ENCODE measurements around the gene SLC34A2.
"Not testable (repeated sequence)": the region's sequence is repeated elsewhere in the genome, so short reads cannot be mapped to it uniquely, and the experiment has no call there.

The SLC34A2 gene

GRCh38 chr4:25654971-25655963, at the start of gene SLC34A2:
Gene SLC34A2 (plus strand): TSS chr4:25655851. CDS start chr4:25662501, 6,650 bp downstream.
- in situ Hi-C loops (cut with HindIII; ENCODE audit: low sequenced_read_pairs) = no loop called here
- TF ChIP-seq CTCF (IDR thresholded peaks at IDR 0.05; ENCODE audit: low read depth, low read length, missing control alignments) = no peak
- DNase-seq (ENCODE audit: low read depth) = no peak
- H3K4me3 ChIP-seq (ENCODE audit: low read depth, low read length) = peak within 1 kb of the TSS; percentile 18

- DNase-seq (ENCODE audit: low read depth) = no peak
- H3K4me3 ChIP-seq (ENCODE audit: low read depth, low read length) = no peak overlapping the region
- in situ Hi-C loops (cut with HindIII; ENCODE audit: low sequenced_read_pairs) = no loop called here
- no peak for TF ChIP-seq CTCF (IDR thresholded peaks at IDR 0.05; ENCODE audit: low read depth, low read length, missing control alignments)
Observed at GRCh38 chr4:25608644-25609043, 47.0 kb upstream of the SLC34A2 start.

GRCh38 chr4:25609976-25610375, 45.7 kb upstream of the SLC34A2 start:
- TF ChIP-seq CTCF (IDR thresholded peaks at IDR 0.05; ENCODE audit: low read depth, low read length, missing control alignments) = no peak
- DNase-seq (ENCODE audit: low read depth) = no peak
- H3K4me3 ChIP-seq (ENCODE audit: low read depth, low read length) = no peak overlapping the region
- in situ Hi-C loops (cut with HindIII; ENCODE audit: low sequenced_read_pairs) = no loop called here

GRCh38 chr4:25613613-25614012, 42.0 kb upstream of the SLC34A2 start:
- in situ Hi-C loops (cut with HindIII; ENCODE audit: low sequenced_read_pairs); DNase-seq (ENCODE audit: low read depth); H3K4me3 ChIP-seq (ENCODE audit: low read depth, low read length): not testable (repeated sequence)

- H3K4me3 ChIP-seq (ENCODE audit: low read depth, low read length) = no peak overlapping the region
- no peak for DNase-seq (ENCODE audit: low read depth)
- in situ Hi-C loops (cut with HindIII; ENCODE audit: low sequenced_read_pairs) = no loop called here
- no peak for TF ChIP-seq CTCF (IDR thresholded peaks at IDR 0.05; ENCODE audit: low read depth, low read length, missing control alignments)
Observed at GRCh38 chr4:25614807-25615206, 40.8 kb upstream of the SLC34A2 start.

GRCh38 chr4:25621027-25621930, 34.4 kb upstream of the SLC34A2 start:
- no peak for TF ChIP-seq CTCF (IDR thresholded peaks at IDR 0.05; ENCODE audit: low read depth, low read length, missing control alignments)
- peak; percentile 66 for DNase-seq (ENCODE audit: low read depth)
- H3K4me3 ChIP-seq (ENCODE audit: low read depth, low read length) = no peak overlapping the region
- in situ Hi-C loops (cut with HindIII; ENCODE audit: low sequenced_read_pairs) = no loop called here

Data from astrocyte of the cerebellum (primary cell).